Measurements from ENCODE around the gene FAM53B.
"Not testable (repeated sequence)": the region's sequence is repeated elsewhere in the genome, so short reads cannot be mapped to it uniquely, and the experiment has no call there.

Gene FAM53B, protein sequence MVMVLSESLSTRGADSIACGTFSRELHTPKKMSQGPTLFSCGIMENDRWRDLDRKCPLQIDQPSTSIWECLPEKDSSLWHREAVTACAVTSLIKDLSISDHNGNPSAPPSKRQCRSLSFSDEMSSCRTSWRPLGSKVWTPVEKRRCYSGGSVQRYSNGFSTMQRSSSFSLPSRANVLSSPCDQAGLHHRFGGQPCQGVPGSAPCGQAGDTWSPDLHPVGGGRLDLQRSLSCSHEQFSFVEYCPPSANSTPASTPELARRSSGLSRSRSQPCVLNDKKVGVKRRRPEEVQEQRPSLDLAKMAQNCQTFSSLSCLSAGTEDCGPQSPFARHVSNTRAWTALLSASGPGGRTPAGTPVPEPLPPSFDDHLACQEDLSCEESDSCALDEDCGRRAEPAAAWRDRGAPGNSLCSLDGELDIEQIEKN

DNA sequence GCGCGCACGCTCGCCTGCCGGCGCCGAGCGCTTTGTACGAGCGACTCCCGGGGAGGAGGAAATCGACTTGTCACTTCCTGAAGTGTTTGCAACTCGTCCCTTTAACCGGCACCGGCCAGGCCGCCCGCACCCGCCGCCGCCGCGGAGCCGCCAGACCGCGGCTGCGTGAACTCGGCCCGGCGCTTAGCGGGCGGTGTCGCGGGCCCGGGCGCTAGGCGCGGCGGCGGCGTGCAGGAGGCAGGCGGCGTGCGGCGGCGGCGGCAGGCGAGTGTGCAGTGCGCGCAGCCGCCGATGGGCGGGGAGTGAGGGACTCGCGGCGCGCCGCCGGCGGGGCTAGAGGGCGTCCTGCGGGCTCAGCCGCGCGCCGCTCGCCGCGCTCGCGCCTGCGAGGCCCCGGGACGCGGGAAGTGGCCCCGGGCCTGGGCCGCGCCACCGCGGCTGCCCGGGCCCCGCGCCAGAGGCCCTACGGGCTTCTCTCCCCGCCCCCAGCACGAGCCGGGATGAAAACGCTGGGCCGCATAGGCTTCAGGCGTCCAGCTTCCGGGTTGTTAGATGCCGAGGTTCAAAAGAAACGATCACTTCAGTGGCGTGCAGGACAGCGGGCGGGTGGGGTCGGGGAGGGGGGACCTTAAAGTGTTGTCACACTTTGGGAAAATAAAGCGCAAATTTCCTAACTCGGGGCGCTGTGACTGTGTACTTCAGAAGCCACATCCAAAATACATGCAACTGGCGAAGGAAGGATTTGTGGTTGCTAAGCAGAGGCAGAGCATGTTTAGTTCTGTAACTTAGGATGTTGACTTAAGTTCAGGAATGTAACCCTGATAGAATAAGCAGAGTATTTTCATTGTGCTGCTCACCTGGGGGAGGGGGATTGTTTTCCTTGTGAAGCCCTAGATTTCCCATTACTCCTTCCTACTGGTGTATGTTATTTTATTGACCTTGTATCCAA lies at the start of gene FAM53B:
Gene FAM53B (minus strand): TSS at position 277 of the 949 bp plus-strand sequence. CDS start 37,665 bp downstream, outside the sequence.
- DNase-seq: peak; percentile 82

DNA sequence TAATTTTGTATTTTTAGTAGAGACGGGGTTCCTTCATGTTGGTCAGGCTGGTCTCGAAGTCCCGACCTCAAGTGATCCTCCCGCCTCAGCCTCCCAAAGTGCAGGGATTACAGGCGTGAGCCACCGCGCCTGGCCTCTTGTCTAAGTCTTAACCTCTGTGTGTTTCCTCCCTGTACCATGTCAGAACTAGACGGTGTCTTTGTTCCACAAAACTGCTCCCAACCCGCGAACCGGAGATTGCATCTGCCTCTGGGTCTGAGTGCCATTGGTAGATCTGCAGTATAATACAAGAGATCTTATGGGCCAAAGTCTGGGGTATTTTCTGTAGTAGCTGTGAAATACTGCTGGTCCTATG lies 48.8 kb upstream of the FAM53B start:
- no peak for DNase-seq

DNA sequence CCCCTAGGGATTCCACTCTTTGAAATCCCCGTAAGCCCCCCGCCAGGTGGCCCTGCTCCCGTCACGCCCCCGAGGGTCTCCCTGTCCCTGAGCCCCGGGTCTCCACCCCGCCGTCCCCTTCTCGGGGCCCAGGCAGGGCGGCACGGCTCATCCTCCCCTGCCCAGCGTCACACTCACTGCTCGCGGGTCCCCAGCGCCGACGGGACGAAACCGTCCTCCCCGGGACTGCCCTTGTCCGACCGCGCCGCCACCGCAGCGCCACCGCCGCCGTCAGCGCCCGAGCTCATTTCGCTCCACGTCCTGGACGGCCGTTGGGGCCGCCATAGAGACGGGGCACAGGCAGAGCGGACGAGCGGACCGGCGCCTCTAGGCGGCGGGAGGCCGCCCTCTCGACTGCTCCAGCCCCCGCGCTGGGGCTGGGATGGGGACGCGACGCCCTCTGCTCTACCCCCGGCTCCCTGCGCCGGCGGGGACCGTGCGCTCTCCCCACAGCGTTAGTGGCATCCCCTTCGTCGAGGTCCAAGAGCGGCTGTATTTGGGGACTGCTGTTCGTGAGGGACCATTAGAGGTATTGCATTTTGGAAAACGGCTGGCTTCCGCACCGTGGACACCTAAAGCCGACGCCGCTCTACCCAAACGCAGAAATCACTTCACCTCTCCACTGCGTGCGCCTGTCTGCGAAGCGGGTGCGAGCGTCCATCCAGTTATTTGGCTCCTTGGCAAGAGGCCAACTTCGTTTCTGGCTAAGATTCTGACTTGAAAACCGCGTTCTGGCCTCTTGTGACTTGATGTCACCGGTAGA lies 47.6 kb upstream of the FAM53B start, which contains the start of gene EEF1AKMT2:
Gene EEF1AKMT2 (minus strand): TSS at position 341 of the 802 bp plus-strand sequence. CDS start 54 bp downstream, at position 287.
- peak; percentile 81 for DNase-seq

DNA sequence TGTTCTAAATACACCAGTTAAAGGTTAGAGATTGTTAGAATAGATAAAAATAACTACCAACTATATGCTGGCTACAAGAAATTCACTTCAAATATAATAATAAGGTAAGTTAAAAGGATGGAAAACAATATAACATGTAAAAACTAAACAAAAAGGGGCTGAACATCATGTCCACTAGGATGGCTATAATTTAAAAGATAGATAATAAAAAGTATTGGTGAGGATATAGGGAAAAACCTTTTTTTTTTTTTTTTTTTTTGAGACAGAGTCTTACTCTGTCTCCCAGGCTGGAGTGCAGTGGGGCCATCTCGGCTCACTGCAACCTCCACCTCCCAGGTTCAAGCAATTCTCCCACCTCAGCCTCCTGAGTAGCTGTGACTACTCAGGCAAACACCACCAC lies 38.7 kb upstream of the FAM53B start:
- not testable (repeated sequence) for DNase-seq

DNA sequence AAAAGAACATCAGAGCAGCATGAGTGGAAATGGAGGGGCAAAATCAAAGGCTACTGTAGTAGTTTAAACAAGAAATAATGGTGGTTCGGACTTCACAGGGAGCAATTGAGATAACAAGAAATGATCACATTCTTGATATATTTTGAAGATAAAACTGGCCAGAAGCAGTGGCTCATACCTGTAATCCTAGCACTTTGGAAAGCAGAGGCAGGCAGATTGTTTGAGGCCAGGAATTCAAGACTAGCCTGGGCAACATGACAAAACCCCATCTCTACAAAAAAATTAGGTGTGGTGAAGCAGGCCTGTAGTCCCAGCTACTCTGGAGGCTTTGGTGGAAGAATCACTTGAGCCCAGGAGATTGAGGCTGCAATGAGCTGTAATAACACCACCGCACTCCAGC lies 24.6 kb upstream of the FAM53B start:
- no peak for DNase-seq

- no peak for DNase-seq
These were observed 21.1 kb upstream of the FAM53B start for GRCh38 chr10:124765256-124765655.

GRCh38 chr10:124763267-124763666 lies 19.1 kb upstream of the FAM53B start:
- no peak for DNase-seq

GRCh38 chr10:124762281-124762680 lies 18.1 kb upstream of the FAM53B start:
- DNase-seq: no peak

DNA sequence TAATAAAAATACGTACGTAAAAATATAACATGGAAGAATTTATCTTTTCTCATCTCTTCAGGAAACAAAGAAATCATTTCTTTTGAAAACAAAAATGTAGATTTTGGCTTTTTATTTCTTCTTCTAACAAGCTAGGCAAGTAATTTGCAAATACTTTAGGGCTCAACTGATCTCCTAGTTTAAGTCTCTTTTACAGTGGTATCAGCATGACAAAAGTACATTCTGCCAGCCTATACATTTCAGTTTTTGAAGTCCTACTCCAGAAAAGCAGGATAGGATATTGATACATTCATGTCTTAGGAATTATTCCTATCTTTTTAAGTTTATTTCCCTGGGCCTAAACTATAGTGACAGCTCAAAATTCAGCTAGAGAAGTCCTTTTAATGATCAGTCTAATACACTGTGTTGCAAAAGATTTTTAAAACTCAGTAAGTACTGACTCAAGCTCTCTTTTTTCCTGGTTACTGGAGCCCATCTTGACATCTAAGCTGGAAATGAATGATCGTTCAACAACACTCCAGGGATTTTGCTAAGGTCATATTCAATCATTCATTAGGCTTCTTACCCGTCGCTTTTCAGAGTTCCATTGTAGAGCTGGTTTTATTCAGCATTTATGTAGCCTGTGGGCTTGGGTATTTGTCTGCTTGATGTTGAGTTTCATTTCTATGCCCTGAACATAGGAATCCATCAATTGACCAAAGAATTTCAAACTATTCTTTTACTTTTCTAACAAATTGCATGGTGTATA lies 12.2 kb upstream of the FAM53B start:
- no peak for DNase-seq

DNA sequence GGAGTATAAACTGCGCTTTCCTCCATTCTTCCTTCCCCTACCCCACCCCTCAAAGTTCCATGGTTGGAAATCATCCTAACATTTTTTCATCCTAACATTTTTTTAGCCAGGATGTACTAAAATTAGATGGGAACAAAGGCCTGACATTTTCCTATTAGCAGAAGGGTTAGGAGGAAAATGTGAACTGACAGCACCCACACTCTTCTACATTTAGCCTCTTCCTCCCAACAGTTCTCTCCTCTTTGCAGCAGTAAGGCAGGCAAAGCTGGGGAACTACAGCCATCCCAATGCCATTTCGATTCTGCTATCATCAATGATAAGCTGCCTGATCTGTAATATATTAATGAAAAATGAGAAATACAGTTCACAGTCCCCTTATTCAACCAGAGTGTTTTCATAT lies 11.4 kb upstream of the FAM53B start:
- DNase-seq: no peak

DNA sequence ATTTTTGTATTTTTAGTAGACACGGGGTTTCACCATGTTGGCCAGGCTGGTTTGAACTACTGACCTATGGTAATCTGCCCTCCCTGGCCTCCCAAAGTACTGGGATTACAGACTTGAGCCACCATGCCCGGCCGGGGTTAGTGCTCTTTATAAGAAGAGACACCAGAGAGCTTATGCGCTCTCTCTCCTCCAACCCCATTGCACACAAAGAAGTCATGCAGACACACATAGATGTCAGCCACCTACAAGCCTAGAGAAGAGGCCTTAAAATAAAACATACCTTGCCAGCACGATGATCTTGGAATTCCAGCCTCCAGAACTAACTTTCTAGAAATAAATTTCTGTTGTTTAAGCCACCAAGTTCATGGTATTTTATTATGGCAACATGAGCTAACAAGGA lies 10.0 kb upstream of the FAM53B start:
- DNase-seq: no peak

DNA sequence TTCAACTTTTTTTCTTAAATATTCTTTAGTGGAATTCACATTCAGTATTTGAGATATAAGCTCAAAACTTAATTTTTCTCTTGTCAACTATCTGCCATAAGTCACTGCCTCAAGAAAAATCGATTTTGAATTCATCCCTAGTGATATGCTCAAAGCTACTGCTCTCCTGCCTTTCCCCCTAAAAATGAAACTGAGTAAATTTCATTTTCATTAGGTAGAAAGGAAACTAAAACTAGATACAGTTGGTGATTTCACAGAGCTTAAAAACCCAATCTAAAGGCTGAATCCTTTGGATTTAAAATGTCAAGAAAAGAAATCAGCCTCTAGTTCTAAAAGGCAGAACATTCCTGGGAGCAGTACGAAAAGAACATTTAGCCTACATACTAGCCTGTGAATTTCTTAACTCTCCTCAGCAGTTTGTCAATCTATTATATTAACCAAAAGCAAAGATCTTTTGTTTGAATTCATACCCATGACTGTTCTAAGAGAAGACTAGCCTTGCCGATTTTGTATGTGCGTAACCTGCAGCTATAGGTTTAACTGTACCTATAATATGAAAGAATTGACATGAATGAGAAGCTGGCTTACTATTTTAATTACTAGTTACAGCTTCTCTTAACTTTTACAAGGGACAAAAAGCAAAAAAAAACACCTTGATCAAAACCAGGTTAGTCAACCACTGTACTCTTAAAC lies 4.9 kb upstream of the FAM53B start:
- DNase-seq: no peak

- no peak for DNase-seq
These were observed 4.0 kb upstream of the FAM53B start for GRCh38 chr10:124748166-124748565.

- no peak for DNase-seq
These were observed 3.6 kb upstream of the FAM53B start for GRCh38 chr10:124747745-124748144.

GRCh38 chr10:124746992-124747391 lies 2.8 kb upstream of the FAM53B start:
- no peak for DNase-seq

DNA sequence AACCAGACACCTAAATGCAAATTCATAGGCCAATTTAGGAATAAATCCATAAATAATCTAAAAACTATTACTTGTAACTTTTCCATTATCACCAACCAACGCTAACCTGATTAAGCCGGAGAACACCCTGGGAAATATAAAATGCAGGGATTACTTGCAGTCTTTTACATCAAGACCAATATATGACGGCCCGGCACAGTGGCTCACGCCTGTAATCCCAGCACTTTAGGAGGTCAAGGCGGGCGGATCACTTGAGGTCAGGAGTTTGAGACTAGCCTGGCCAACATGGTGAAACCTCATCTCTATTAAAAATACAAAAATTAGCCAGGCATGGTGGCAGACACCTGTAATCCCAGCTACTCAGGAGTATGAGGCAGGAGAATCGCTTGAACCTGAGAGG lies 2.3 kb upstream of the FAM53B start:
- DNase-seq: not testable (repeated sequence)

GRCh38 chr10:124745673-124746072 lies 1.5 kb upstream of the FAM53B start:
- peak; percentile 7 for DNase-seq

- no peak for DNase-seq
These were observed 1.1 kb upstream of the FAM53B start for GRCh38 chr10:124745252-124745651.

DNA sequence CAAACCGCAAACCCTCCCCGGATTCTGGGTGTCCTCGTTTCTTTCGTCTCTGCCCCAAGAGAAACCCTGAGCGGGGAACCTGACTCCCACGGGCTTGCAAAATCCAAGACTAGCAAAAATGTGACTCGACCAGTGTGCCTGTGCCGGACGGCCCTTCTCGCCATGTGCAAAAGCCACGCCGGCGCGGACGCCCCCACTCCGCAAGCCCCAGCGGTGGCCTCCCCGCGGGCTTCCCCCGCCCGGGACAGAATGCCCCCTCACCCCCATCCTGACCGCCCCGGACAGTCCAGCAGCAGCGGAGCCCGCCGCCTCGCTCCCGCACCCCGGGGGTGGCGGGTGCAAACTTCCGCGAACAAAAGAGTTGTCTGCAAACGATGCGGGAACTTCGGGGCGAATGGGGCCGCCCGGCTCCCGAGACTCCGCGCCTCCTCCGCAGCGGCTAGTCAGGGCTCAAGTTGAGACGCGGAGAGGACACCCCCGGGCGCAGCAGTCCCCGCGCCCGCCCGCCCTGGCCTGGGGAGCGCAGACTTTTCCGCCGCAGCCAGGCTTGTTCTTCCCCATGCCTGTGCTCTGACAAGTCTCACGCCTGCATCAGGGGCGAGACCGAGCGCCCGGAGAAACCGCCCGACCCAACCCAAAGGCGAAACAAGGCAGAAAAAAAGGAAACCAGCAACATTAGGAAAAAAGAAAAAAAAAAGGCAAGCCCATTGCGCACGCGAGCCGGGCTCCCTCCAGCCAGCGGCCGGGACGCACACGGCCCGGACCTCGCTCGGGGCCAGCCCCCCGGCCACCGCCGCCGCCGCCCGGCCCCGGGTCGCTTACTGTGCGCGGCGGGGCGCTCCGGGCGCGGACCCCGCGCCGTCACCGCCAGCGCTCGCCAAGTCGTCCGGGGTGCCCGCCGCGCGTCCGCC lies 732 bp downstream of the FAM53B start:
- DNase-seq: no peak
